ENCODE data around the gene WNK2.

WNK2 gene

GRCh38 chr9:93161786-93162562 is 22.0 kb upstream of the WNK2 start:
- no peak for DNase-seq (ENCODE audit: low read depth)

GRCh38 chr9:93164085-93164484 is 19.9 kb upstream of the WNK2 start:
- DNase-seq (ENCODE audit: low read depth) = no peak

- DNase-seq (ENCODE audit: low read depth) = no peak
These were observed 17.2 kb upstream of the WNK2 start for GRCh38 chr9:93166699-93167098.

GRCh38 chr9:93167185-93167584 is 16.8 kb upstream of the WNK2 start:
- DNase-seq (ENCODE audit: low read depth) = no peak

DNA sequence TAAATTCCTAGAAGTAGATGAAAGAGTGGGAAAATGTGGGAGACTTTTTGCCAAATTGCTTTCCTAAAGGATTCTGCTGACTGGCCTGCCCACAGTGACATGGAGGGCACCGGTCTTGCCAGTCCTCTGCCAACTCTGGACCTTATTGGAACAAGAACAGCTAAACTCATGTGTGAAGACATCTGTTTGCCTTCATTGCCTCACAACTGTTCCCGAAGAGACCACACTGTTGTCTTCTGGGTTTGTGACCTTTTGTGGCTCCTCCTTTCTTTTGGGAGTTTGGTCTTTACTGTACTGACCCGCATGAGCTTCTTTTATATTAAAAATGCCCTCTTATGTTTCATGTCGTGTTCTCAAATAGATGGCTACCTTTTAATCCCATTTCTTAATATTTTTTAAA is 16.1 kb upstream of the WNK2 start:
- DNase-seq (ENCODE audit: low read depth) = no peak

DNA sequence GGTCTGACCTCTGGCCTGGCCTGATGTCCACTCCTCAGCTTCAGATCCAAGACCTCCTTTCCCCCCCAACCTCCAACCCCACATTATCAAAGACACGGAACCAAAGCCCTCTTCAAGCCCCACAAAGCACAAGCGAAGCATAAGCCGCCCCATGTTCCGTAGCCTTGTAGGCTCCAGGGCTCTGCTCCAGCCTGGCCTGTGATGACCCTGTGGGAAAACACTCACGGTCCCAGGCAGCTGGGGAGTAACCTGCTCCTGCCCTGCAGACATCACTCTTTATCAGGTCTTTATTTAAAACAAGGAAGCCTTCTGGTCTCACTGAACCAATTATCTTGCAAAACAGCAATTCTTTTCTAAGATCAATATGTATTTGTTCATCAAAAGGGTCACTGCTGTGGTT is 15.4 kb upstream of the WNK2 start:
- no peak for DNase-seq (ENCODE audit: low read depth)

DNA sequence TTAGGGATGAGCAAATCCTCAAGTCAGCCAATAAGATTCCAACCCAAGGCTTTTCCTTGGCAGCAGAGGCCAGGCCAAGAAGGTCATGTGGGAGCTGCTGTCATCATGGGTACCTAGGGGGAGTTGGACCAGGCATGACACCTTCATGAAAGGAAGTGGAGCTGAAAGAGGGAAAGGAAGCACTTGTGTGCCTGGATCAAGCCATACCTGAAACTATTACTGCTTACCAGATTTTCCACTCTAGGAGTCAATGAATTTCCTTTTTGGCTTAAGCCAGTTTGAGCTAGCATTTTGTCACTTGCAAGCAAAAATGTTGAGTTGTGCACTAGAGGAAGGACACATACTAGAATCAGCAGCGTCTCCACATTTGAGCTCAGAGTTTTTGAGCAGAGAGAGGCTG is 14.5 kb upstream of the WNK2 start:
- DNase-seq (ENCODE audit: low read depth) = no peak

- DNase-seq (ENCODE audit: low read depth) = no peak
These were observed 13.4 kb upstream of the WNK2 start for GRCh38 chr9:93170571-93170970.

DNA sequence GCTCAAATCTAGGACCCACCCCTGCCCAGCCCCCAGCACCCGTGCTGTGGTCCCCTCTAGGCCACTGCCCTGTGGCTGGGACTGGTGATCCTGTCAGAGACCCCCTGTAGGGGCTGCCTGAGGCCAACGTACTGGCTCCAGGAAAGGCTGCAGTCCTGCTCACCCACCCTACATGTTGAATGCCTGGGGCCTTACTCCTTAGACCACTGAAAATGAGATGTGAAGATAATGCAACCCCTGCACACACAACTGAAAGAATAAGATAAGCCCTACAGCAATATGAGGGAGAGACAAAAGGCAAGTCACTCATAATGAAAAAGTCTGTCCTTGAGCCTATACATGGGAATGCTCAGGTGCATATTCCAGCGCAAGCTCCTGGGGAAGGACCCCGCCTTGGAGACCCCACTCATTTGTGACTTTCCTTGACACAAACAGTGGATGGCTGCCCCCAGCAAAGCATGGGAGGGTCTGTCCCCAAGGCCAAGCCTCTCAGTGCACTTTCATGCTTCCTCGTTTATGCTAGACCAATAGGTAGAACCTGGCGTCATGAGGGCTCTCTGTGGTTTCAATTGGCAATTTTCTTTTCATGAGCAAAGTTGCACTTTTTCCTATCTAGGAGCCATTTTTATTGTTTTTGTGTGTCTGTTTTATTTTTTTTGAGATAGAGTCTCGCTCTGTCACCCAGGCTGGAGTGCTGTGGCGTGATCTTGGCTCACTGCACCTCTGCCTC is 12.5 kb upstream of the WNK2 start:
- no peak for DNase-seq (ENCODE audit: low read depth)

- no peak for DNase-seq (ENCODE audit: low read depth)
These were observed 11.1 kb upstream of the WNK2 start for GRCh38 chr9:93172666-93173364.

DNA sequence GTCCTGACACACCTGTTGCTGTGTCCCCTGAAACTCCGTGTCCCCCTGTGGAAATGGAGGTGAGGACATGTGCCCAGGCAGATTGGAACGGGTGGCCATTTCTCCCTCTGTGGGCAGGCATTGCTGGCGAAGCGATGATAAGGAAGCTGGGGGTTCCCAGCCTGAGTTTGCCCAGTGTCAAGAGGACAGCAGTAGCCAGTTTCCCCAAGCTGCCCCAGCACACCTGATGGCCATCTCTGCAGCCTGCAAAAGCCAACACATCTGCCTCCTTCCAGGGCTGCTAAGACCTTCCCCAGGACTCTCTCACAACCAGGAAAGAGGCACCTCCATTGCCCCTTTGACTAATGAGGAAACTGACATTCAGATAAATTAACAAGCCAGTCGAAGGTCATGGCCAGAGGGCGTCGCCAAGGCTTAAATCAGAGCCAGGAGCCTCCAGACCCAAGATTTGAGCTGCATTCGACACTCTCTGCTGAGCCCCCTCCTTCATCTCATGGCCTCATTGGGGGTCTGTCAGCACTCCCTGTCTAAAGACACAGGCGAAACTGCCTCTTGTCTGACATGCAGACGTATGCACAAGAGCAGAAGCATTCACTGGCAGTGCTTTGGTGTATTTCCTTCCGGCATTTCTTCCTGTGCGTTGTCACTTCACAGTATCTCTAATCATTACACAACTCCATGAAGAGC is 10.4 kb upstream of the WNK2 start:
- DNase-seq (ENCODE audit: low read depth) = no peak

- DNase-seq (ENCODE audit: low read depth) = no peak
These were observed 9.0 kb upstream of the WNK2 start for GRCh38 chr9:93174976-93175375.

DNA sequence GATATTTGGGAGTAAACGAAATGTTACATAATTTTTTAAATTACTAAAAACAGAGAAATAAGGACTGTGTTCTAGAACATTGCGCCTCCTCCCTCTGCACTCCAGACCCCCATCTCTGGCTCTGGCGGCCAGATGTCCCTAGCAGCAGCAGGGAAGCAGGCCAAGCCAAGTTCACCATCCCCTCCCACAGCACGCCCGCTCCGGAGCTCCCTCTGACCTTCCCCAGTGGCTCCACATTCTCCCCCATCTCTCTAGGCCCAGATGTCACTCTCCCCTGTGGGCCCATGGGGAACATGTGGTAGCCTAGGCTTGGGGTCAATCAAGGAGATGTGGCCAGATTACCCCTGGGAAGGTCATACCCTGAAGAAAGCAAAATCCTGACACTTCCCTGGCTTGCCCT is 6.3 kb upstream of the WNK2 start:
- no peak for DNase-seq (ENCODE audit: low read depth)

- DNase-seq (ENCODE audit: low read depth) = no peak
These were observed 4.8 kb upstream of the WNK2 start for GRCh38 chr9:93178851-93179786.

DNA sequence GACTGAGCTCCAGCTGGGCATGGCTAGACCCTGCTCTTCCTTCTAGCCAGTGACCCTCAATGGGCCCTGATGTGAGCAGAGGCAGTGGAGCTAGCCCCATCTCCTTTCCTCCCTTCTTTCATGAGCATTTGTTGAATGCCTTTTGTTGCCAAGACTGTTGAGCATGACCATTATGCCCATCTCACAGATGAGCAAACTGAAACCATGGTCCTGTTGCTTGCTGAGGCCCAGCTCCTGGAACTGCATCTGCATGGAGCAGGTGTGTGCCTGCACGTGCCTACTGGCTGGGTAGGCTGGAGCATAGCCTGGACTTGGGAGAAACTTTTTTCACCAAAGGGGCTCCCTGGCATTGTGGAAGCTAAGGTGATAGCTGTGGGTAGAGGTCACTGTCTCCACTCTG is 3.0 kb upstream of the WNK2 start:
- no peak for DNase-seq (ENCODE audit: low read depth)

DNA sequence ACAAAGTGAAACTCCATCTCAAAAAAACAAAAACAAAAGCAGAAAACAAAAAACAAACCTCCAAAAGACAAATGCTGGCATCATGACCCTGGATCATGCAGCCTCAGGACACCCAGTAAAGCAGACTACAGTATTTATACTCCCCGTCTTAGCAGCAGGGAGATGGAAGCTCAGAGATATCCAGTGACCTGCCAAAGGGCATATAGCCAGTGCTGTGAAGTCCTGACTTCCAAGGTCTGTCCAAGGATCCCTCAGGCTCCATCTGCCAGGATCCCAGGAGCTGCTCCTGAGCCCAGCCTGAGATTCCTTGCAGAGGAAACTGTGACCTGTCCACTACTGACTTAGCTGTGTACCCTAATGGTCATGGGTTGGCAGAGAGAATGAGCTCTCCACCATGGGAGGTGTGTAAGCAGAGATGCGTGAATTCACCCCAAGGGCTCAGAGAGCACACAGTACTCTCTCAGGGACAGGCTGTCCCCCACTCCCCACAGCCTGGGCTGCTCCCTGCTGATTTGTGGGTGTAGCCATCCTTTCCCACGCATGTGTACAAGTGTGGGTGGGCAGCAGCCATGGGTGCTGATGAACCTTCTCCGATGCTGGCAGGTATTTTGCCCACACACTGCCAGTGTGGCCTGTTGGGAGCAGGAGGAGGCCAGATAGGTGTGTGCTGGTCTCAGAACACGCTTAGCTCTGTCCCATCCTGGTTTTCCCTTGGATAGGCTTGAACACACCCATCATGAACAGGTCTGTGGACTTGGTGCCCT is 2.1 kb upstream of the WNK2 start:
- DNase-seq (ENCODE audit: low read depth) = no peak

DNA sequence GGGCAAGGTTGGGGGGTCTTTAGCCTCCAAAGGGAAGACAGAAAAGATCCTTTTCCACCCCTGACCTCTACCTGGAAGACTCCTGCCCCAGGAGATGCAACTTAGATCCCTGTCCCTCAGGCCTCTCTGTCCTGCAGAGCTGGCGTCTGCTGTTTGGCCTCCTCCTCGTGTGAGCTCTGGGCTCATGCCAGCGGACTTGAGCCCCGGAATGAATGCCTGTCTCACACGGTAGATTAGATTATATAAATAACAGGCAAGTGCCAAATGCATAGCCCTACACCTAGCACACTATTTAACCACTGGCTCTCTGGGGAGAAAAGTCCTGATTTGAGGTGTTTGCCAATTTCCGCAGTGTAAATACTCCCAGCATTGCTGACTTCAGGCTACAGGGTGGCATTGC is 1.4 kb upstream of the WNK2 start:
- no peak for DNase-seq (ENCODE audit: low read depth)

GRCh38 chr9:93183131-93183662 is 742 bp upstream of the WNK2 start:
- DNase-seq (ENCODE audit: low read depth) = no peak

DNA sequence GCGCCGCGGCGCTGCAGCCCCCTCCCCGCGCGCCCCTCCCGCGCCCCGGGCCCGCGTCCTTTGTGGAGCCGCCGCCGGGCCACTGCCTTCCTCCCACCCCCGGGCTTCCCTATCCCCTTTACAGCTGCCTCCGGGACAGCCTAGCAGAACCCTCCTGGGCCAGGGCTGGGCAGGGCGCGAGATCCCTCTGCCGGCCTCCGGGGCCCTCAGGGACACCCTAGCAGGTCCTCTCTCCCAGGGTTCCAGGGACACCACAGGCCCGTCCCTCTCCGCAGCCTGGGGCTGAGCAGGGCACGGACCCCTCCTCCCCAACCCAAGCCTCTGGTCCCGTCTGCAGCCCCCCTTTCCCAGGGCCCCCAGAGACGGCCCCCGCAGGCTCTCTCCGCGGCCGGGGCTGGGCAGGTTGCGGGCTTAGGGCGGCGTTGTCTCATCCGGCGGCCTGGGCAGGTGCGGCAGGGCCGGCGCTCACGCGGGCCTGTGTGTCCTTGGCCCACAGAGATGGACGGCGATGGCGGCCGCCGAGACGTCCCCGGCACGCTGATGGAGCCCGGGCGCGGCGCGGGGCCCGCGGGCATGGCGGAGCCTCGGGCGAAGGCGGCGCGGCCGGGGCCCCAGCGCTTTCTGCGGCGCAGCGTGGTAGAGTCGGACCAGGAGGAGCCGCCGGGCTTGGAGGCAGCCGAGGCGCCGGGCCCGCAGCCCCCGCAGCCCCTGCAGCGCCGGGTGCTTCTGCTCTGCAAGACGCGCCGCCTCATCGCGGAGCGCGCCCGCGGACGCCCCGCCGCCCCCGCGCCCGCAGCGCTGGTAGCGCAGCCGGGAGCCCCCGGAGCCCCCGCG is 710 bp downstream of the WNK2 start:
- no peak for DNase-seq (ENCODE audit: low read depth)

All from ELR (cell line).